Adrenal gland (tissue), 12 donors: ENCODE measurements around the gene ARPC2. TPM values are rescaled to one million over a fixed set of nuclear protein-coding genes. Genes with fewer than 3 reads are reported as not detected.

Experiments
- DNase-seq, 7 donors: peaks; one replicate each; pipeline ENCODE4 v3.0.0-alpha.2; 2019 to 2020
- H3K27ac ChIP-seq, 5 donors: fragments of 200-600 bp; sonication (generic) in 4 of 5; 1 replicate in 3 of 5; 2 replicates in 2 of 5; pipeline versions ENCODE4 v1.5.1 to v1.8.0; 2016 to 2020; ENCODE audit warnings: mild to moderate bottlenecking in 1 of 5
- H3K27me3 ChIP-seq: fragments of 200-600 bp; 2 replicates; pipeline ENCODE4 v1.8.0; 2021
- H3K36me3 ChIP-seq, 2 donors: fragments of 200-600 bp; replicated peaks in 1 of 2; 1 replicate in 1 of 2; 2 replicates in 1 of 2; pipeline versions ENCODE4 v1.5.1 to v1.8.0; 2018 to 2022
- H3K4me1 ChIP-seq, 2 donors: fragments of 200-600 bp; replicated peaks in 1 of 2; 1 replicate in 1 of 2; 2 replicates in 1 of 2; pipeline versions ENCODE4 v1.5.1 to v1.8.0; 2018 to 2021
- H3K4me3 ChIP-seq, 4 donors: fragments of 200-600 bp; sonication (generic) in 3 of 4; one replicate each; pipeline ENCODE4 v1.5.1; 2016 to 2018
- H3K9me3 ChIP-seq, 3 donors: fragments of 200-600 bp; sonication (generic) in 1 of 3; replicated peaks in 1 of 3; 1 replicate in 2 of 3; 2 replicates in 1 of 3; pipeline versions ENCODE4 v1.5.1 to v1.8.0; 2016 to 2021
- POLR2A ChIP-seq, 2 donors: fragments of 450-650 bp; IDR thresholded peaks; one replicate each; pipeline ENCODE4 v1.6.1; 2017; ENCODE audit warnings: antibody characterized with exemption in 2 of 2, mild to moderate bottlenecking in 2 of 2, moderate library complexity in 1 of 2
- WGBS, 4 donors: extraction: QIAGEN DNeasy Blood & Tissue Kit in 2 of 4; methylation state at CpG; one replicate each; pipeline versions ENCODE4 v1.1.5 to v1.1.7; 2013 to 2017; 5-methylcytosine and 5-hydroxymethylcytosine counted together
- intact Hi-C, 2 donors: fragments of 100-400 bp; cut with DNase I; formaldehyde crosslinking; loops; one replicate each; pipeline versions ENCODE4 v1.14.1 to v1.15.0; 2022 to 2023
- polyA plus RNA-seq, 3 donors: library from polyadenylated mRNA; stranded (reverse); fragments of 200-250 nt in 2 of 3; fragments of 350-450 nt in 1 of 3; fragmentation: Illumina TruSeq in 1 of 3; extraction: RNeasy Lipid Tissue Mini Kit (QIAGEN cat#74804) in 1 of 3; gene quantifications; one replicate each; pipeline ENCODE4 v1.2.3, GENCODE V29; 2013 to 2014
- total RNA-seq, 9 donors: library from RNA; depleted of rRNA in 4 of 9; stranded (reverse); fragments of >200 nt in 4 of 9; fragments of 120-200 nt in 1 of 9; fragmentation: NEBNext Ultra II Directional in 1 of 9; extraction: Animal tissue kit (Norgen Biotek cat#: 25700) in 1 of 9; gene quantifications; one replicate each; pipeline versions ENCODE4 v1.1.0 to v1.2.4, GENCODE V29; 2013 to 2023
- TF ChIP-seq, protein P1 (sequence below), 6 experiments: fragments of 450-650 bp in 4 of 6; fragments of 200-600 bp in 2 of 6; sonication (generic) in 1 of 6; IDR thresholded peaks; 1 replicate in 5 of 6; 2 replicates in 1 of 6; pipeline versions ENCODE4 v1.5.1 to v1.8.0; 2016 to 2021; ENCODE audit warnings: antibody characterized with exemption in 6 of 6, mild to moderate bottlenecking in 2 of 6, moderate library complexity in 1 of 6
- donor health status: healthy with polysubstance abuse.
- donor health status: Bipolar disorder and iron deficiency.
- donor health status: DM: yes; HTN: yes; CAD: no.
- donor health status: DM: no; HTN: no; CAD: no.
- donor health status: DM: no; HTN: no; CAD: no.
- donor health status: DM: yes; HTN: yes; CAD: no.

The ARPC2 gene
- total and polyA plus RNA-seq, 12 donors = 93.5 to 284 (median 180) TPM

- H3K4me3 ChIP-seq = no peak overlapping the region
- no peaks in the 10 kb centered on the region for H3K9me3 ChIP-seq
- intact Hi-C loops = no loop called here
- no peaks in the 10 kb centered on the region for H3K27me3 ChIP-seq
- no peak for DNase-seq
- peaks cover 0 to 7% of the 10 kb centered on the region in 2 donors for H3K4me1 ChIP-seq
- H3K27ac ChIP-seq = no peak overlapping the region
- peaks cover 0 to 98% of the 10 kb centered on the region in 2 donors for H3K36me3 ChIP-seq
- TF ChIP-seq POLR2A (IDR thresholded peaks at IDR 0.05) = no peak
- TF ChIP-seq, protein P1, sequence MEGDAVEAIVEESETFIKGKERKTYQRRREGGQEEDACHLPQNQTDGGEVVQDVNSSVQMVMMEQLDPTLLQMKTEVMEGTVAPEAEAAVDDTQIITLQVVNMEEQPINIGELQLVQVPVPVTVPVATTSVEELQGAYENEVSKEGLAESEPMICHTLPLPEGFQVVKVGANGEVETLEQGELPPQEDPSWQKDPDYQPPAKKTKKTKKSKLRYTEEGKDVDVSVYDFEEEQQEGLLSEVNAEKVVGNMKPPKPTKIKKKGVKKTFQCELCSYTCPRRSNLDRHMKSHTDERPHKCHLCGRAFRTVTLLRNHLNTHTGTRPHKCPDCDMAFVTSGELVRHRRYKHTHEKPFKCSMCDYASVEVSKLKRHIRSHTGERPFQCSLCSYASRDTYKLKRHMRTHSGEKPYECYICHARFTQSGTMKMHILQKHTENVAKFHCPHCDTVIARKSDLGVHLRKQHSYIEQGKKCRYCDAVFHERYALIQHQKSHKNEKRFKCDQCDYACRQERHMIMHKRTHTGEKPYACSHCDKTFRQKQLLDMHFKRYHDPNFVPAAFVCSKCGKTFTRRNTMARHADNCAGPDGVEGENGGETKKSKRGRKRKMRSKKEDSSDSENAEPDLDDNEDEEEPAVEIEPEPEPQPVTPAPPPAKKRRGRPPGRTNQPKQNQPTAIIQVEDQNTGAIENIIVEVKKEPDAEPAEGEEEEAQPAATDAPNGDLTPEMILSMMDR (IDR thresholded peaks at IDR 0.05) = no peak
- WGBS, 4 donors = 75 to 80% (median 78%) methylated on average over 2 of the region's 2 CpGs
These were observed 27.7 kb downstream of the ARPC2 start for GRCh38 chr2:218244665-218245064.

DNA sequence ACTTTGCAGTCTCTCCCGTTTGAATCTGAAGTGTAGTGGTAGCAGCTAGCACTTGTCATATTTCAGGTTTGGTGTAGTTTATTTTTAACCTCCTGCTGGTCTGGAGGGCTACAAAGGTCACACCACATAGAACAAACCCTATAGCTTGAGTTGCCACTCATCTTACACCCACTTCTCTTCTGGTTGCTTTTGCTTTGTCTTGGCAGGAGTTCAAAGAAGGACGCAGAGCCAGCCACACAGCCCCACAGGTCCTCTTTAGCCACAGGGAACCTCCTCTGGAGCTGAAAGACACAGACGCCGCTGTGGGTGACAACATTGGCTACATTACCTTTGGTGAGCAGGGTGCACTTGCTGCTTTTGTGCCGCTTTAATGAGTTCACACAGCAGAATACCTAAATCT, 28.2 kb downstream of the ARPC2 start:
- DNase-seq = no peak
- Histone ChIP-seq H3K4me3 (no peak overlapping the region), H3K9me3 (no peaks in the 10 kb centered on the region), H3K27me3 (no peaks in the 10 kb centered on the region), H3K36me3 (peaks cover 0 to 98% of the 10 kb centered on the region in 2 donors), H3K27ac (no peak overlapping the region), H3K4me1 (peaks cover 0 to 7% of the 10 kb centered on the region in 2 donors)
- 70 to 85% (median 80%) methylated on average over 5 of the region's 5 CpGs for WGBS, 4 donors
- intact Hi-C loops = no loop called here
- TF ChIP-seq, protein P1 (IDR thresholded peaks at IDR 0.05) = no peak
- TF ChIP-seq POLR2A (IDR thresholded peaks at IDR 0.05) = no peak

- H3K4me1 ChIP-seq = peaks cover 0 to 1% of the 10 kb centered on the region in 2 donors
- H3K4me3 ChIP-seq = no peak overlapping the region
- 82 to 91% (median 86%) methylated on average over 12 to 13 of the region's 13 CpGs for WGBS, 4 donors
- no peak overlapping the region for H3K27ac ChIP-seq
- peaks cover 0 to 100% of the 10 kb centered on the region in 2 donors for H3K36me3 ChIP-seq
- TF ChIP-seq POLR2A (IDR thresholded peaks at IDR 0.05) = no peak
- TF ChIP-seq, protein P1 (IDR thresholded peaks at IDR 0.05) = no peak
- no peaks in the 10 kb centered on the region for H3K9me3 ChIP-seq
- H3K27me3 ChIP-seq = no peaks in the 10 kb centered on the region
- peak in 1 of 7 donors; percentile 41 for DNase-seq
- intact Hi-C loops = no loop called here
These were observed 32.7 kb downstream of the ARPC2 start for GRCh38 chr2:218249691-218250090.

GRCh38 chr2:218252509-218253231, 35.7 kb downstream of the ARPC2 start:
- TF ChIP-seq, protein P1 (IDR thresholded peaks at IDR 0.05) = no peak
- TF ChIP-seq POLR2A (IDR thresholded peaks at IDR 0.05) = no peak
- DNase-seq = peak in 1 of 7 donors; percentile 43

More at GRCh38 chr2:218252509-218253231, 35.7 kb downstream of the ARPC2 start:
- Histone ChIP-seq H3K27ac (peak overlapping the region in 1 of 5 donors; percentile 23), H3K27me3 (no peaks in the 10 kb centered on the region), H3K36me3 (peaks cover 0 to 86% of the 10 kb centered on the region in 2 donors), H3K9me3 (no peaks in the 10 kb centered on the region), H3K4me3 (no peak overlapping the region), H3K4me1 (no peaks in the 10 kb centered on the region)
- intact Hi-C loops = no loop called here
- WGBS, 4 donors = 67 to 84% (median 78%) methylated on average over 7 of the region's 7 CpGs
